ENCODE measurements around the gene ATXN7L3.

- TF ChIP-seq POLR2A (IDR thresholded peaks at IDR 0.05; ENCODE audit: low read length) (no peak), GATA1 (IDR thresholded peaks at IDR 0.05; ENCODE audit: low read depth, low read length) (no peak)
Measured at GRCh38 chr17:44221084-44221861, 21.6 kb upstream of the ATXN7L3 start.

Data from erythroblast (primary cell).